ENCODE data around the gene NEDD4. TPM values are rescaled to one million over a fixed set of nuclear protein-coding genes. Genes with fewer than 3 reads are reported as not detected.
"Not testable (repeated sequence)": the region's sequence is repeated elsewhere in the genome, so short reads cannot be mapped to it uniquely, and the experiment has no call there.

The NEDD4 gene
- total RNA-seq, 1 donor from 2014 or later, result 13.0 TPM

DNA sequence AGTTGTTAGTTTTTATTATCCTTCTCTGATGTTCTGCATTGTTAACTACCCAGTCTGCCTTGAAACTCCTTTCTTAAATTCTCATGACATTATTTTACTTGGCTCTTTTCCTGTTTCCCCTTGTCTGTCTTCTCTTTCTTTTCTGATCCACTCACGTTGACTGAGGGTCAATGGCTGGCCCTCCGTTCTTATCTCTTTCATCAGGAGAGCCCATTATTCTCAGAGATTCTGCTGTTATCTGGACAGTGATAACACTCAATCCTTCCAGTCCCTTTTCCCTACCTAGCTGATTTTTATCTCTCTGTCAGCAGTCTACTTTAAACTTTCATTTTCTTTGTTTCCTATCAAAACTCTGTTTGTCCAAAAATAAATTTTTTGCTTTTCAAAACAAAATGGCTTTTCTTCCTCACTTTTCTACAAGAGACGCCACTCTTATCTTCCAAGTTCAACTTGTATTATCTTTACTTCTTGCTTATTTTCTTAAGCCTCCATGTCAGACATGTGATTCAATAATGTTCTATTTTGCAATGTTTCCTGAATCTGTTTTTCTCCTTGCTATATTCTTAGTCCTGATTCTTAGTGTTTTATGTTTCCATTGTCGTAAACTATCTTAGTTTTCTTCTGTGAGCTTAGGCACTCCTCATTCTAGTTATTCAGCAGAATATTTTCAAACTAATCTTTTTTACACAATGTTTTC is 120.2 kb downstream of the NEDD4 start:
- H3K27me3 ChIP-seq (ENCODE audit: control insufficient read depth in 3 of 3, insufficient read depth in 3 of 3, low read length in 3 of 3), result no peaks in the 10 kb centered on the region
- H3K4me1 ChIP-seq (ENCODE audit: control insufficient read depth in 3 of 3, insufficient read depth in 3 of 3, low read length in 3 of 3), result peaks cover 4 to 11% (median 5%) of the 10 kb centered on the region in 3 donors
- H3K9ac ChIP-seq (ENCODE audit: low read depth in 1 of 3, low read length in 3 of 3), result peak overlapping the region in 2 of 3 donors; percentile 47 to 54
- peak overlapping the region in 2 of 3 donors; percentile 20 to 65 for H3K4me3 ChIP-seq (ENCODE audit: low read length in 3 of 3)
- H3K27ac ChIP-seq (ENCODE audit: low read depth, low read length), result peak overlapping the region; percentile 31
- H3K36me3 ChIP-seq (ENCODE audit: control insufficient read depth in 3 of 3, insufficient read depth in 3 of 3, low read length in 3 of 3), result no peaks in the 10 kb centered on the region
- H3K9me3 ChIP-seq (ENCODE audit: control insufficient read depth in 3 of 3, low read length in 3 of 3), result peaks cover 0 to 3% (median 3%) of the 10 kb centered on the region in 3 donors

DNA sequence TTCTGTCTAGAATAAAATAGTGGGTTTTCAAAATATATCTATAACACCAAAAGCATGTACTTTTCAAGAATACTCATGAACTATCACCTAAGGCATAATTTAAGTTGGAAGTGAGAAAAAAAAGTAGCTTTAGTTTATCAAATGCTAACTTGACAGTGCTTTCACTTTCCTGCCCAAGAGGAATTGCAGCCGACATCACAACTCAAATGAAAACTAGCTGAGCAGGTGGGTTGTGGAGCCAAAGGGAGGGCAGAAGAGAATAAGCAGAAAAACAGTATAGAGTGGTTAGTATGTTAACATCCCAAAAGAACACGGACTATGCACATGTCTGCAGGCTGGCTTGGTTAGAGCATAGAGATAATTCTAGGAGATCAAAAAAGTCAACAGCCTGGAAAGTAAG is 120.9 kb downstream of the NEDD4 start:
- peak overlapping the region; percentile 47 to 73 (median 54) for H3K9ac ChIP-seq (ENCODE audit: low read depth in 1 of 3, low read length in 3 of 3)
- H3K4me3 ChIP-seq (ENCODE audit: low read length in 3 of 3), result peak overlapping the region in 2 of 3 donors; percentile 47 to 65
- no peak overlapping the region for H3K27ac ChIP-seq (ENCODE audit: low read depth, low read length)
- H3K36me3 ChIP-seq (ENCODE audit: control insufficient read depth in 3 of 3, insufficient read depth in 3 of 3, low read length in 3 of 3), result no peaks in the 10 kb centered on the region
- H3K4me1 ChIP-seq (ENCODE audit: control insufficient read depth in 3 of 3, insufficient read depth in 3 of 3, low read length in 3 of 3), result peaks cover 4 to 11% (median 5%) of the 10 kb centered on the region in 3 donors
- no peaks in the 10 kb centered on the region for H3K27me3 ChIP-seq (ENCODE audit: control insufficient read depth in 3 of 3, insufficient read depth in 3 of 3, low read length in 3 of 3)
- peaks cover 0 to 3% (median 3%) of the 10 kb centered on the region in 3 donors for H3K9me3 ChIP-seq (ENCODE audit: control insufficient read depth in 3 of 3, low read length in 3 of 3)

GRCh38 chr15:55869660-55870059 is 123.8 kb downstream of the NEDD4 start:
- H3K27me3 ChIP-seq (ENCODE audit: control insufficient read depth in 3 of 3, insufficient read depth in 3 of 3, low read length in 3 of 3), result no peaks in the 10 kb centered on the region
- peaks cover 5 to 17% (median 7%) of the 10 kb centered on the region in 3 donors for H3K4me1 ChIP-seq (ENCODE audit: control insufficient read depth in 3 of 3, insufficient read depth in 3 of 3, low read length in 3 of 3)
- no peaks in the 10 kb centered on the region for H3K9me3 ChIP-seq (ENCODE audit: control insufficient read depth in 3 of 3, low read length in 3 of 3)
- no peak overlapping the region for H3K9ac ChIP-seq (ENCODE audit: low read depth in 1 of 3, low read length in 3 of 3)
- no peak overlapping the region for H3K4me3 ChIP-seq (ENCODE audit: low read length in 3 of 3)
- H3K27ac ChIP-seq (ENCODE audit: low read depth, low read length), result no peak overlapping the region
- H3K36me3 ChIP-seq (ENCODE audit: control insufficient read depth in 3 of 3, insufficient read depth in 3 of 3, low read length in 3 of 3), result no peaks in the 10 kb centered on the region

DNA sequence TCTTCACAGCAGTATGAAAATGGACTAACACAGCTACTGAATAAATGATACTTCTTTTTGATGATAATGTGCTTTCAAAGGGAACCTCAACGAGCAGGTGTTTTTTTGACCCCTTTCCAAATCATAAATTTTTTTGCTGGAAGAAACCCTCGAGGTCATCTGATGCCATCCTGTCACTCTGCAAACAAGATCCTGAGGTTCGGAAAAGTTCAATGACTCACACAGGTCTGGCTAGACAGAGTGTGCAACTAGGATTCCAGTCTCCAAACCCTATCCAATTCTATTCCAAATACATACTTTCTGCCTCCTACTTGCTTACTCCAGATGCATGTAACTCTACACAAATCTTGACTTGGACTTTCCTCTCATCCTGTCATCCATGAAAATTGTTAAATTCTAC is 124.7 kb downstream of the NEDD4 start:
- no peaks in the 10 kb centered on the region for H3K27me3 ChIP-seq (ENCODE audit: control insufficient read depth in 3 of 3, insufficient read depth in 3 of 3, low read length in 3 of 3)
- no peak overlapping the region for H3K9ac ChIP-seq (ENCODE audit: low read depth in 1 of 3, low read length in 3 of 3)
- no peaks in the 10 kb centered on the region for H3K9me3 ChIP-seq (ENCODE audit: control insufficient read depth in 3 of 3, low read length in 3 of 3)
- peak overlapping the region; percentile 45 for H3K27ac ChIP-seq (ENCODE audit: low read depth, low read length)
- peaks cover 5 to 17% (median 7%) of the 10 kb centered on the region in 3 donors for H3K4me1 ChIP-seq (ENCODE audit: control insufficient read depth in 3 of 3, insufficient read depth in 3 of 3, low read length in 3 of 3)
- H3K4me3 ChIP-seq (ENCODE audit: low read length in 3 of 3), result no peak overlapping the region
- H3K36me3 ChIP-seq (ENCODE audit: control insufficient read depth in 3 of 3, insufficient read depth in 3 of 3, low read length in 3 of 3), result no peaks in the 10 kb centered on the region

DNA sequence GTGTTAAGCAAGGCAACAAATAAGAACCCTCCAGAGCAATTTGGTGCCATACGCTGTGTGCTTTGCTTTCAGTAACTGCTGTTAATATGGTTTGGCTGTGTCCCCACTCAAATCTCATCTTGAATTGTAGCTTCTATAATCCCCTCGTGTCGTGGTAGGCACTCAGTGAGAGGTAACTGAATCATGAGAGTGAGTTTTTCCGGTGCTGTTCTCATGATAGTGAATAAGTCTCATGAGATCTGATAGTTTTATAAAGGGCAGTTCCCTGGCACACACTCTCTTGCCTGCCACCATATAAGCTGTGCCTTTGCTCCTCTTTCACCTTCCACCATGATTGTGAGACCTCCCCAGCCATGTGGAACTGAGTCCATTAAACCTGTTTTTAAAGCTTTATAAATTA is 125.1 kb downstream of the NEDD4 start:
- Histone ChIP-seq H3K27ac (ENCODE audit: low read depth, low read length) (peak overlapping the region; percentile 45), H3K4me1 (ENCODE audit: control insufficient read depth in 3 of 3, insufficient read depth in 3 of 3, low read length in 3 of 3) (peaks cover 5 to 17% (median 7%) of the 10 kb centered on the region in 3 donors)
- not testable (repeated sequence) for H3K9me3 ChIP-seq (ENCODE audit: control insufficient read depth in 3 of 3, low read length in 3 of 3); H3K9ac ChIP-seq (ENCODE audit: low read depth in 1 of 3, low read length in 3 of 3); H3K4me3 ChIP-seq (ENCODE audit: low read length in 3 of 3); H3K27me3 ChIP-seq (ENCODE audit: control insufficient read depth in 3 of 3, insufficient read depth in 3 of 3, low read length in 3 of 3); H3K36me3 ChIP-seq (ENCODE audit: control insufficient read depth in 3 of 3, insufficient read depth in 3 of 3, low read length in 3 of 3)

DNA sequence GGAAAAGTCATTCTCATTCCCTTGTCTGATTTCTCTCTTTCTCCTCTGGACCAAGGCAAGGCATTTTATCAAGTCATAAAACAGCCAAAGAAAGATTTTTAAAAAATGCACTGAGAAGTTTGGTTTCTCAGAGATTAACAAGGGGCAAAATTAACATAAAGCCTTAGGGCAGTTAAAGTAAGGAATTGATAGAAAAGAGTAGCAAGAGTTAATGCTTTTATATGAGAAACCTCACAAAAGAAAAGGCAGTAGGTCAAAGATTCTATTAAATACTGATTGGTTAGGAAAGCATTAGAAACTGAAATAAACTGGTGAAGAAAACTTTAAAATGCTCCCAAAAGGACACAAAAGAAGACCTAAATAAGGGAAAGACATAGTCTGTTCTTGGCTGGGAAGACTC is 129.5 kb downstream of the NEDD4 start:
- H3K4me3 ChIP-seq (ENCODE audit: low read length in 3 of 3), result no peak overlapping the region
- H3K27me3 ChIP-seq (ENCODE audit: control insufficient read depth in 3 of 3, insufficient read depth in 3 of 3, low read length in 3 of 3), result no peaks in the 10 kb centered on the region
- H3K36me3 ChIP-seq (ENCODE audit: control insufficient read depth in 3 of 3, insufficient read depth in 3 of 3, low read length in 3 of 3), result peaks cover 13 to 25% (median 17%) of the 10 kb centered on the region in 3 donors
- H3K4me1 ChIP-seq (ENCODE audit: control insufficient read depth in 3 of 3, insufficient read depth in 3 of 3, low read length in 3 of 3), result peaks cover 0 to 9% (median 7%) of the 10 kb centered on the region in 3 donors
- no peaks in the 10 kb centered on the region for H3K9me3 ChIP-seq (ENCODE audit: control insufficient read depth in 3 of 3, low read length in 3 of 3)
- H3K27ac ChIP-seq (ENCODE audit: low read depth, low read length), result no peak overlapping the region
- H3K9ac ChIP-seq (ENCODE audit: low read depth in 1 of 3, low read length in 3 of 3), result no peak overlapping the region

DNA sequence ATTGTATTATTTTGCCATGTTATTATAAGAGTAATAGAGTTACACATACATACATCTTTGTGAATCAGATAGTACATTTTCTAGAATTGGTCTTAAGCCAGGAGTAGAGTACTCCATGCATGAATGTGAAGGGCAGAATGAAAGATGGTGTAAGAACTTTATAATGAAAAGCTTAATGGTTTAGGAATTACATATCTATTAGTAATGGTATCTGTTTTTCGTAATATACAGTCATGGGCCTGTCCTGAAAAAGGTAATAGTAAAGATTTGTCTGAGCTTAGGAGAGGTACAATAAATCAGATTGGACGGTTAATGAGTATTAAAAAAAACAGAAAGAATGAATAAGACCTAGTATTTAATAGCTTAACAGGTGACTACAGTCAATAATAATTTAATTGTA is 132.3 kb downstream of the NEDD4 start:
- Histone ChIP-seq H3K27ac (ENCODE audit: low read depth, low read length) (no peak overlapping the region), H3K36me3 (ENCODE audit: control insufficient read depth in 3 of 3, insufficient read depth in 3 of 3, low read length in 3 of 3) (peaks cover 18 to 40% (median 39%) of the 10 kb centered on the region in 3 donors)

DNA sequence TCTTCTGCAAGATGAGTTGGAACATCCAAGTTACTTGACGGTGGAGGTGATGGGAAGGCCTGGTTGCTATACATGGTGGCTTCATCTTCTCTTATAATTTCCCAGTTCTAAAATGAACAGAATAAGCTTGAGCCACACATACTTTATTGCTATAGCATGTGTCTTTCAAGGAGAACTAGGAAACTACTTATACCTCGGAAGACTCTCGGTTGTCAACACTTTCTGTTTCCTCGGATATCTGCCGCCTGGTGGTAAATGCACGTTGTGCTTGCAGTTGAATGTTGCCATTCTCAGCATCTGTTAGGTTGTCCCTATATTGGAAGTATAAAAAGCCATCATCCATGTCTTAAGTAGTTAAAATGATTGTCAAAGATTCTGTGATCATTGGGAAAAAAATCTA is 132.9 kb downstream of the NEDD4 start:
- no peak overlapping the region for H3K4me3 ChIP-seq (ENCODE audit: low read length in 3 of 3)
- peaks cover 0 to 2% (median under 1%) of the 10 kb centered on the region in 3 donors for H3K4me1 ChIP-seq (ENCODE audit: control insufficient read depth in 3 of 3, insufficient read depth in 3 of 3, low read length in 3 of 3)
- peaks cover 25 to 46% (median 45%) of the 10 kb centered on the region in 3 donors for H3K36me3 ChIP-seq (ENCODE audit: control insufficient read depth in 3 of 3, insufficient read depth in 3 of 3, low read length in 3 of 3)
- no peaks in the 10 kb centered on the region for H3K9me3 ChIP-seq (ENCODE audit: control insufficient read depth in 3 of 3, low read length in 3 of 3)
- H3K9ac ChIP-seq (ENCODE audit: low read depth in 1 of 3, low read length in 3 of 3), result no peak overlapping the region
- no peak overlapping the region for H3K27ac ChIP-seq (ENCODE audit: low read depth, low read length)
- H3K27me3 ChIP-seq (ENCODE audit: control insufficient read depth in 3 of 3, insufficient read depth in 3 of 3, low read length in 3 of 3), result no peaks in the 10 kb centered on the region

More for the DNA sequence above, 132.3 kb downstream of the NEDD4 start:
- Histone ChIP-seq H3K4me1 (ENCODE audit: control insufficient read depth in 3 of 3, insufficient read depth in 3 of 3, low read length in 3 of 3) (peaks cover 0 to 5% (median 3%) of the 10 kb centered on the region in 3 donors), H3K4me3 (ENCODE audit: low read length in 3 of 3) (no peak overlapping the region), H3K9ac (ENCODE audit: low read depth in 1 of 3, low read length in 3 of 3) (no peak overlapping the region), H3K9me3 (ENCODE audit: control insufficient read depth in 3 of 3, low read length in 3 of 3) (no peaks in the 10 kb centered on the region), H3K27me3 (ENCODE audit: control insufficient read depth in 3 of 3, insufficient read depth in 3 of 3, low read length in 3 of 3) (no peaks in the 10 kb centered on the region)

DNA sequence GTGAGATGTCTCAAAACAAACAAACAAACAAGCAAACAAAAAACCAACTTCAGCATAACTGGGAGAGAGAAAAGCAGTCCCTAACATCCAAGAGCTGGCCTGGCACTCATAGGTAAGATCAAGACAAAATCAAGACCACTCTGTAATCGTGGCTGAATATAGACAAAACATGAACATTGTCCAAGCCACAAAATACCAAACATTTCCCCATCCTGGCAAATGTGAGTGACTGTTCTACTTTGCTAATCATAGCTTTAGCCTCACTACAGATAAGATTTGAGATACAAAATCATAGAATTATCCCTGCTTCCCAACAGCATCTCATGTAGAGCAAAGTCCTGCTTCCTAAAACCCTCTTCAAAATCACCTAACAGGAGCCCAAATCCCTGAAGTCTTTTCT is 133.7 kb downstream of the NEDD4 start:
- Histone ChIP-seq H3K4me3 (ENCODE audit: low read length in 3 of 3) (no peak overlapping the region), H3K9ac (ENCODE audit: low read depth in 1 of 3, low read length in 3 of 3) (no peak overlapping the region), H3K9me3 (ENCODE audit: control insufficient read depth in 3 of 3, low read length in 3 of 3) (no peaks in the 10 kb centered on the region), H3K4me1 (ENCODE audit: control insufficient read depth in 3 of 3, insufficient read depth in 3 of 3, low read length in 3 of 3) (no peaks in the 10 kb centered on the region), H3K36me3 (ENCODE audit: control insufficient read depth in 3 of 3, insufficient read depth in 3 of 3, low read length in 3 of 3) (peaks cover 32 to 54% (median 53%) of the 10 kb centered on the region in 3 donors), H3K27me3 (ENCODE audit: control insufficient read depth in 3 of 3, insufficient read depth in 3 of 3, low read length in 3 of 3) (no peaks in the 10 kb centered on the region), H3K27ac (ENCODE audit: low read depth, low read length) (no peak overlapping the region)

DNA sequence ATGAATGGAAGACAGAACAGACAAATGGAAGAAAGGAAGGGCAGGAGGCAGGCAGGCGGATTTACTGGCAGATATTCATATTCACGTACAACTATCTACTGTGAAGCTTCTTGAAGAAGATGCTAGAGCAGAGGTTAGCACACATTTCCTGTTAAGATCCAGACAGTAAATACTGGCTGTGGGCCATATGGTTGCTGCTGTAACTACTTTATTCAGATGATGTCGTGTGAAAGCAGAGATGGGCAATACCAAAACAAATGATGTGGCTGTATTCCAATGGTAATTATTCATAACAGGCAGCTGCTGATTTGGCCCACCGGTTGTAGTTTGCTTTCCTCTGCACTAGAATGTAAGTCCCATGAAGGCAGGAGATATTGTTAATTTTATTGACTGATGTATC is 134.8 kb downstream of the NEDD4 start:
- peaks cover 32 to 61% (median 60%) of the 10 kb centered on the region in 3 donors for H3K36me3 ChIP-seq (ENCODE audit: control insufficient read depth in 3 of 3, insufficient read depth in 3 of 3, low read length in 3 of 3)
- no peaks in the 10 kb centered on the region for H3K4me1 ChIP-seq (ENCODE audit: control insufficient read depth in 3 of 3, insufficient read depth in 3 of 3, low read length in 3 of 3)
- H3K9ac ChIP-seq (ENCODE audit: low read depth in 1 of 3, low read length in 3 of 3), result no peak overlapping the region
- no peaks in the 10 kb centered on the region for H3K27me3 ChIP-seq (ENCODE audit: control insufficient read depth in 3 of 3, insufficient read depth in 3 of 3, low read length in 3 of 3)
- H3K4me3 ChIP-seq (ENCODE audit: low read length in 3 of 3), result no peak overlapping the region
- no peaks in the 10 kb centered on the region for H3K9me3 ChIP-seq (ENCODE audit: control insufficient read depth in 3 of 3, low read length in 3 of 3)
- no peak overlapping the region for H3K27ac ChIP-seq (ENCODE audit: low read depth, low read length)
